LNCaP clone FGC (cell line): ENCODE data around the gene CACNA1S.

ENCODE experiments used
- DNase-seq: peaks from one replicate; pipeline ENCODE4 v3.0.0-alpha.2; 2011; ENCODE audit warnings: low read depth
- H3K4me3 ChIP-seq: 2 replicates; pipeline ENCODE4 v1.5.1; 2011; ENCODE audit warnings: mild to moderate bottlenecking, low read depth, low read length, control low read depth
- CTCF ChIP-seq: IDR thresholded peaks from 2 replicates; pipeline ENCODE4 v1.5.1; 2012; ENCODE audit warnings: mild to moderate bottlenecking; ENCODE audit not compliant: control insufficient read depth, insufficient read depth; ENCODE audit errors: extremely low read depth

Gene CACNA1S

GRCh38 chr1:200991097-200991614, 121.1 kb downstream of the CACNA1S start:
- DNase-seq = no peak
- H3K4me3 ChIP-seq = no peak overlapping the region
- TF ChIP-seq CTCF = no peak

GRCh38 chr1:200990114-200990513, 122.1 kb downstream of the CACNA1S start:
- no peak for DNase-seq
- no peak overlapping the region for H3K4me3 ChIP-seq
- TF ChIP-seq CTCF = no peak
